Measurements from ENCODE around the gene FKBP1A. TPM values are rescaled to one million over a fixed set of nuclear protein-coding genes. Genes with fewer than 3 reads are reported as not detected.

FKBP1A gene
- total RNA-seq, 2 experiments from 2014 or later: 247 to 252 TPM

DNA sequence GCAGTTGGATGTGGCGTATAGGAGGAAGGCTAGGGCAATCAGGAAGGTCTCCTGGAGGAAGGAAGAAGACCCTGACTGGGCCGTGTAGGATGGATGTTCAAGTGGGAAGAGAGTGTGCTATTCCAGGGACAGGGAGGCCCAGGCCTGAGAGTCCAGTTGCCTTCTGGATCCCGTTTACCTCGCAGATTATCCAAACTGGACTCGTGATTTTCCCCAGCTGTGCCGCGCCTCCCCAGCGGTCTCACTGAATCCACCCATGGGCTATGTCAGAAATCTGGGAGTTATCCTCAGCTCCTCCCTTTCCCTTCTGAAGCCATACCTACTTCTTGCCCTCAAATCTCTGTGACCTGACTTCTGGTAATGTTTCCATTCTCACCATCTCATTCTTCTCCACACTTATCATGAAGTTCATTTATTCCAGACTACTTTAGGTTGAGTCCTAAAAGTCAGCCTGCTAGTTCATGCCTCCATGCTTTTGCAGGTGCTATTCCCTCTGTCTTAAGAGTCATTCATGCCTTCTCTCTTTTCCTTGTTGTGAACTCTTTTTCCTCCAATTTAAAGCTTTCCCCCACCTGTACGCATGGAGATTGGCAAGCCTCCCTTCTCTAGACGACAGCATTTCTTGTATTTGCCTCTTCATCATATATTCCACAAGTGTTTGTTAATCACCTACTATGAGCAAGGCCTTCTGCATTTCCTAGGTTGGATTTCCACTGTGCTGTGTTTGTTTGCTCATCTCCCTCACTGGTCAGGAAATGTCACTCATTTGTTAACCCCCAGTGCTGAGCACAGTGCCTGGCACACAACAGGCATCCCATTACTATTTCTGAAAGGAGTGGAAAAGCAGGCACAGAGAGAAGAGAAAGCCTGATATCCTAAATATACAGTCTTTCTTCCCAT is 66.6 kb downstream of the FKBP1A start:
- Mint-ChIP-seq H3K27ac (no peak overlapping the region), H3K27me3 (no peaks in the 10 kb centered on the region), H3K4me1 (ENCODE audit: low read depth) (peaks cover 31% of the 10 kb centered on the region), H3K4me3 (no peak overlapping the region), H3K9me3 (no peaks in the 10 kb centered on the region), H3K36me3 (peaks cover 12% of the 10 kb centered on the region)
- intact Hi-C loops (cut with micrococcal nuclease): loop anchor here (5.0 kb wide), 2 partner anchors 301 to 331 kb away; partner anchors contain the start of gene SIRPG
- DNase-seq: peak; percentile 23
- CTCF ChIA-PET: interaction anchor here (0.7 to 1.7 kb wide), 6 partner anchors 14 to 111 kb away, joined by 3 to 10 read pairs (median 6); partner anchors contain the start of gene FKBP1A
- POLR2A ChIA-PET: interaction anchor here (0.6 to 2.6 kb wide), 8 partner anchors 31 to 140 kb away, joined by 3 to 27 read pairs (median 4); partner anchors contain the start of gene NSFL1C

DNA sequence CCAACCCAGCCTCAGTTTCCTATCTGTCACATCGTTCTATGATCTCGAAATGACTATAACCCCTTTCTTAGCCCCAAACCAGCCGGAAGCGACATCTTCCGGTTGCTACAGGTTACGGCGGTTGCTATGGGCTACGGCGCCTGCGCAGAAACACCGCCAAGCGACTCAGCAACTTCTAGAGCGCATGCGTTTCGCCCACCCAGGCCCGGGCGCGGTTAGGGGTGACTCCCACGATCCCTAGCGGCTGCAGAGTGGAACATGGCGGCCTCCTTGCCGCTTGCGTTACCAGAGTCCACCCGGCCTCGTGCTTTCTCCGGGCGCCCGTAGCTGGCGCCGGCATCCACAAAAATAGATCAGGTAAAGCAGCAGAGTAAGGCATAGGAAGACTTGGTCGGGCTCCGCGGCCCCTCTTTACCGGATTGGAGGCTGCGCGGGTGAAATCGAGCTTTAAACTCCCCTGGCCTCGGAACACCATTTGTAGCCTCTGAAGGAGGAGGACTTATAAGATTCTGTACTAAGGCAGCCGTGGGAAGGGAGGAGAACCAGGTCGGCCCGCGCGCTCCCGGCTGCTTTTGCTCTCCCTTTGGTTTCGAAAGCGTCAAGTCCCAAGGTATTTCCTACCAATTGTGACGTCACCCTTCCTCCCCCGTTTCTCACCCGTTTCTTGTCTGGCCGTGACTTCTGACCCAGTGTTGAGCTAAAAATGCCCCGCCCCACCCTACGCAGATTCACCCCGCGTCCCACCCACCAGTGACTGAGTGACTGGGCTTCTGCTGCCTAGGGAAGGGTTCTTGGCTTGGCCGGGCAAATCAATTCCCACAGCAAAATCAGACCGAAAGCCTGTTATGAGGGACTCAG is 67.5 kb downstream of the FKBP1A start:
- H3K27me3 Mint-ChIP-seq: no peaks in the 10 kb centered on the region
- ChIA-PET CTCF (interaction anchor here (0.7 to 1.7 kb wide), 7 partner anchors 12 to 113 kb away, joined by 3 to 10 read pairs (median 5); partner anchors contain the start of gene FKBP1A), POLR2A (interaction anchor here (0.6 to 2.6 kb wide), 10 partner anchors 32 to 141 kb away, joined by 3 to 27 read pairs (median 3); partner anchors contain the start of gene NSFL1C)
- H3K4me1 Mint-ChIP-seq (ENCODE audit: low read depth): peaks cover 23% of the 10 kb centered on the region
- H3K27ac Mint-ChIP-seq: no peak overlapping the region
- no peaks in the 10 kb centered on the region for H3K9me3 Mint-ChIP-seq
- peaks cover 7% of the 10 kb centered on the region for H3K36me3 Mint-ChIP-seq
- intact Hi-C loops (cut with micrococcal nuclease): loop anchor here (1.0 to 5.0 kb wide), 8 partner anchors 33 to 332 kb away; partner anchors contain the start of genes FKBP1A, NSFL1C and SIRPG
- H3K4me3 Mint-ChIP-seq: no peak overlapping the region
- peak; percentile 99 for DNase-seq

DNA sequence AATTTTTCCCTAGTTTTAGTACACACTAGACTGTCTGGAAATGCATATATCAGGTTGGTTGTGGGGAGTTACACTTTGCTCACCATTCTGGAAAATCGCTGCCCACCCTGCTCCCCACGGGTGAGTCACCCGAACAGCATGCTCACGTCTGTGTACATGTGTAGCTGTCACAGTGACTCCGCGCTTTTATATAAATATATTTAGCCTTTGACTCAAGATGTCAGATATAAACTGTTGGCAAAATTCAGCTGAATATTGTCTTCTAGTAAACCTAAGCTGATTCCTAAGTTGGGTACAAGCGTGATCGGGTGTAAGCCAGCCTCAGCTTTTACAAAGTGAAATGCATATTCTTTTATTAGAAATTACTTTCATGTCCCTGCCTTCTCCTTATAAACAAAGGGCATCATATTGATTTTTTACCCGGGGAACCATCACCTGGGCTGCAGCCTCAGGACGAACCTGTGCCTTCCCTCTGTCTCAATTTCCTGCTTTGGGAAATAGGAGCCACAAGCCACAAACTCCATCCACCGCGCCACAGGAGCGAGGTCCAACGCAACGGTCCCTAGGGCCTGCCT is 68.2 kb downstream of the FKBP1A start:
- ChIA-PET CTCF (interaction anchor here (0.8 to 1.7 kb wide), 5 partner anchors 12 to 142 kb away, joined by 3 to 10 read pairs (median 5); partner anchors contain the start of gene NSFL1C), POLR2A (interaction anchor here (1.1 to 2.6 kb wide), 5 partner anchors 38 to 142 kb away, joined by 3 to 27 read pairs (median 7); partner anchors contain the start of gene NSFL1C)
- intact Hi-C loops (cut with micrococcal nuclease): loop anchor here (1.0 to 5.0 kb wide), 8 partner anchors 34 to 333 kb away; partner anchors contain the start of genes FKBP1A, NSFL1C and SIRPG
- peaks cover 5% of the 10 kb centered on the region for H3K36me3 Mint-ChIP-seq
- H3K4me1 Mint-ChIP-seq (ENCODE audit: low read depth): peaks cover 16% of the 10 kb centered on the region
- H3K27ac Mint-ChIP-seq: no peak overlapping the region
- H3K27me3 Mint-ChIP-seq: no peaks in the 10 kb centered on the region
- DNase-seq: peak; percentile 43
- no peak overlapping the region for H3K4me3 Mint-ChIP-seq
- no peaks in the 10 kb centered on the region for H3K9me3 Mint-ChIP-seq

DNA sequence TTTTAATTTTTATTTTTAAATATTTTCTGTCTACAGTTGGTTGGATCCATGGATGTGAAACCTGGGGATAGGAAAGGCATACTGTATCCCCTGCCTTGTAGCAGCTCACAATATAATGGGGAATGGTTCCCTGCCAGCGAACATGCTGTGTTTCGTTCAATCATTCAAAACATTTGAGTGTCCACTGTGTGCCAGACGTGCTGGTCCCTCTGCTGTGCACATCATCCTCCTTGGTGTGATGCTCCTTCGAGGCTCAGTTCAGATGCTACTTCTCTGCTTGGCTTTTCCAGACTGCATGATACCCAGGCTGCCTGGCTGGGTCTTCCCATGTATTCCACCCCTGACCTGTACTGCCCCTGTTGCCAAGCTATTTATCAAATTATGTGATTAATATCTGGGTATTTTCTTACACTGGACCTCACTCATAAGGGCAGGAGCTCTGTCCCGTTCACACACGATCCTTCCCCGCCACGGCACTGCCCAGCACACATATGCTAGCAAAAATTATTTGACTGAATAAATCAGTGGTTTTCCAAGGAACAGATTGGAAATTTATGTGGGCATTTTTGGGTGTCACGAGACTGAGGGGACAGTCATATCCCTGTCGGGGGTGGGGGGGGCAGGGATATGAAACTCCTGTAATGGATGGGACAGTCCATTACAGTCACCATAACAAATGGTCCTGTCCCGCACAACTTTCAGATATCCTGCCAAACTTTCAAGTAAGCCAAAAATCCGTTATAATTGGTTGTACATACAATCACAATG is 68.8 kb downstream of the FKBP1A start:
- ChIA-PET POLR2A (interaction anchor here (1.2 kb wide), 1 partner anchor 142 kb away, joined by 3 read pairs; the partner anchor contains the start of gene NSFL1C), CTCF (interaction anchor here (0.8 to 2.1 kb wide), 5 partner anchors 11 to 143 kb away, joined by 3 to 15 read pairs (median 5); partner anchors contain the start of gene NSFL1C)
- peak; percentile 7 for DNase-seq
- no peaks in the 10 kb centered on the region for H3K27me3 Mint-ChIP-seq
- H3K9me3 Mint-ChIP-seq: no peaks in the 10 kb centered on the region
- H3K4me1 Mint-ChIP-seq (ENCODE audit: low read depth): peaks cover 12% of the 10 kb centered on the region
- H3K27ac Mint-ChIP-seq: no peak overlapping the region
- H3K36me3 Mint-ChIP-seq: peaks cover 2% of the 10 kb centered on the region
- intact Hi-C loops (cut with micrococcal nuclease): no loop called here
- no peak overlapping the region for H3K4me3 Mint-ChIP-seq

DNA sequence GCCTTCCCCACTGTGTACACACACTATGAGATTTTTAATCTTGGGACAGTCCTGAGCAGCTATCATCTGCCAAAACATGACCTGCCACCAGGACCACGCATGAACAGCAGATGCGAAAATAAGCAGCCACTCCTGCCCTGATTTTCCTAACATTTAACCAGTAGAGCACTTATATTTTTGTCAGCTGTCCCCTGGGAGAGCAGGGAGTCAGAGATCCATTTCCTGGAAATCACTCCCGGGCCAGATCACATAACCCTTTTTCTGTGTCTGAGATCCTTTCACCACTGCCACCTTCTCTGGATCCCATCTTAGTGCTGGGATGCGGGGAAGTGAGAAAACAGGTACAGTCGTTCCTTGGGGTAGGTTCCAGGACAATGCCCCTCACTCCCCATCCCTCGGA is 69.6 kb downstream of the FKBP1A start:
- Mint-ChIP-seq H3K9me3 (no peaks in the 10 kb centered on the region), H3K36me3 (peaks cover 2% of the 10 kb centered on the region), H3K27ac (peak overlapping the region; percentile 25), H3K4me3 (no peak overlapping the region), H3K27me3 (no peaks in the 10 kb centered on the region), H3K4me1 (ENCODE audit: low read depth) (peaks cover 6% of the 10 kb centered on the region)
- ChIA-PET CTCF (interaction anchor here (1.7 to 2.1 kb wide), 3 partner anchors 10 to 144 kb away, joined by 6 to 15 read pairs (median 8); partner anchors contain the start of gene NSFL1C), POLR2A (no interaction called here)
- intact Hi-C loops (cut with micrococcal nuclease): no loop called here
- no peak for DNase-seq

DNA sequence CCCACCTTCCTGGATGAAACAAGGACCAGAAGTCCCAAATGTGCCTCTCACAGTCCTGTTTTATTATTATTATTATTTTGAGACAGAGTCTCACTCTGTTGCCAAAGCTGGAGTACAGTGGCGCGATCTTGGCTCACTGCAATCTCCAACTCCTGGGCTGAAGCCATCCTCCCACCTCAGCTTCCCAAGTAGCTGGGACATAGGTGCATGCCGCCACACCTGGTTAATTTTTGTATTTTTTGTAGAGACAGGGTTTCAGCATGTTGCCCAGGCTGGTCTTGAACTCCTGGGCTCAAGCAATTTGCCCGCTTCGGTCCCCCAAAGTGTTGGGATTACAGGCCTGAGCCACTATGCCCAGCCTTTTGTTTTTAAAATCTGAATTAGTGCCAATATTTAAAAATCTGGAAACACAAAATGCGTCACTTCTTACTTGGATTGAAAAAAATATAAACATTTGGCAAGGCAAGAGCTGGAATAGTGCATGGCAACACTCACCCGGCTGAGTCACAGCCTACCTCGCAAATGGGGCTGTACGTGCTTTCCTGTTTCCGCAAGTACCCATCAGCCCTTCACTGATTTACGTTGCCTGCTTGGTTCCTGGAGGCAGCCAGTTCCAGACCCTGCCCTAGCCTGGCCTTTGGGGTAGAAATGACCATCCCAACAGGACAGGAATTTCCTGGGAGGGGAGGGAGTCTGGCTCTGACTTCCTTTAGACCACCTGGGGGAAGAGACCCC is 70.2 kb downstream of the FKBP1A start:
- Mint-ChIP-seq H3K27me3 (no peaks in the 10 kb centered on the region), H3K9me3 (no peaks in the 10 kb centered on the region), H3K27ac (no peak overlapping the region), H3K36me3 (peaks cover under 1% of the 10 kb centered on the region), H3K4me1 (ENCODE audit: low read depth) (peaks cover 10% of the 10 kb centered on the region), H3K4me3 (no peak overlapping the region)
- ChIA-PET CTCF (interaction anchor here (0.6 to 2.1 kb wide), 7 partner anchors 10 to 354 kb away, joined by 3 to 15 read pairs (median 3); no protein-coding TSS in a partner anchor), POLR2A (no interaction called here)
- intact Hi-C loops (cut with micrococcal nuclease): no loop called here
- no peak for DNase-seq

DNA sequence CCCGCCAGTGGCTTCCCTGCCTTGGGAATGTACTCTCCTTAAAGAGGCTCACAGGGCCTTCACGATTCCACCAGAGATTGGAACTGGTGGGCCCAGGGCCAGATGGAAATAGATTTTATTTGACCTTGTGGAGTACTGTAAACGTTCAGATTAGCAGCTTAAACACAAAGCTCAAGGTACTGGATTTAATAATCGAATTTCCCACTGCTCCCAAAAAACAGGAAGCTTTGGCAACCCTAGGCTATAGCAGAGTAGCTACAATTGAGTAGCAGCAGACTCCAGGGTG is 71.3 kb downstream of the FKBP1A start:
- Mint-ChIP-seq H3K27ac (no peak overlapping the region), H3K27me3 (no peaks in the 10 kb centered on the region), H3K4me3 (no peak overlapping the region), H3K9me3 (no peaks in the 10 kb centered on the region), H3K36me3 (no peaks in the 10 kb centered on the region), H3K4me1 (ENCODE audit: low read depth) (peaks cover 13% of the 10 kb centered on the region)
- DNase-seq: no peak
- intact Hi-C loops (cut with micrococcal nuclease): no loop called here
- ChIA-PET POLR2A (no interaction called here), CTCF (interaction anchor here (1.0 to 1.7 kb wide), 5 partner anchors 11 to 145 kb away, joined by 3 to 6 read pairs (median 5); partner anchors contain the start of gene NSFL1C)

DNA sequence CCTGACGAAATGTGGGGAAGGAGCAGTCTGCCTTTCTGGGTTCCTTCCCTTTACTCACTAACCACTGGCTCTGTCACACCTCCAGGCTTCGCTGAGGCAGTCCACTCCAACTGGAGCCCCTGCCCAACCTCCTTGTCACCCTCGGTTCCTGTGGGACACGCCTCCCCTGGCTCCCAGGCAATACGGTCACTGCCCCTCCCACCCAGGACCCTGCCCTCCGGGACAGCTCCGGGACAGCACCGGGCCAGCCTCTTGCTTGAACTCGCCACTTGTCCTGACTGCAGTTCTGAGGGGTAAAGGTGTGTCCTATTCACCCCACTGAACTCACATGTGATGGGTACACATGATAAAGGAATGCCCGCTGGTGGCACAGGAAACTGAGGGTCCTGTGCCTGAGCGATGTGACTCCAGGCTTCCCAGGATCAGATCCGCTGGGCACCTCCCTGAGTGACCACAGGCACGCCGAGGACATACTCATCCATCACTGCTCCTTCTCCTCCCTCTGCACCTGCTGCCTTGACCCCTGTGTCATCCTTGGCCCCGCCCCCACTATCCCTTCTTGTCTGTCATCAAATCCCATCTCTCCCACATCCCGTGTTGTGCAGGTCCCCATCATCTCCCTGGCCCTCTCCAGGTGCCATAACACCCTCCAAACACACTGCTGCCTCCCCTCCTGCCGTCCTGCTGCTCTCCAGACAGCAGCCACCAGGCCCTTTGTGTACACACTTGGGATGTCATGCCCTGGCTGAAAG is 71.8 kb downstream of the FKBP1A start:
- H3K9me3 Mint-ChIP-seq: no peaks in the 10 kb centered on the region
- no peak for DNase-seq
- intact Hi-C loops (cut with micrococcal nuclease): no loop called here
- no peak overlapping the region for H3K27ac Mint-ChIP-seq
- no peaks in the 10 kb centered on the region for H3K36me3 Mint-ChIP-seq
- no peaks in the 10 kb centered on the region for H3K27me3 Mint-ChIP-seq
- ChIA-PET CTCF (interaction anchor here (1.0 kb wide), 1 partner anchor 145 kb away, joined by 6 read pairs; the partner anchor contains the start of gene NSFL1C), POLR2A (no interaction called here)
- H3K4me1 Mint-ChIP-seq (ENCODE audit: low read depth): peaks cover 13% of the 10 kb centered on the region
- H3K4me3 Mint-ChIP-seq: no peak overlapping the region

DNA sequence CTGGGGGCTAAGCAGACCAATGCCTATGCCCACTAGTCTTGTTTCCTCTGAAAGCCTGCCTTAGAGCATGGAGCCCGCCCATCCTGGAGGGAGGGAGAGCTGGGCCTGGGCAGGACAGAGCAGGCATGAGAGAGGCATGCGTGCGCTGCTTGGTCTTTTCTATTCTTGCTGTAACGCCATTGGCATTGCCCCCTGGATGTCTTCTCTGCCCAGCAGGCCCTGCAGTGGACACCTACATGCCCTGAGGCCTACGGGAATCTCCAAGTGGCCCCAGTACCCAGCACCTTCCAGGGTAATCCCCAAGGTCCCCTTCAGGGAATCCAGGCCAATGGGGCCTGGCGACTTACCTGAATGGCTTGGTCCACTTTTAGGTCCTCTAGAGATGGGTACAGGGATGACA is 72.8 kb downstream of the FKBP1A start:
- Mint-ChIP-seq H3K27ac (no peak overlapping the region), H3K36me3 (no peaks in the 10 kb centered on the region), H3K4me1 (ENCODE audit: low read depth) (peaks cover 13% of the 10 kb centered on the region), H3K4me3 (no peak overlapping the region), H3K27me3 (no peaks in the 10 kb centered on the region), H3K9me3 (no peaks in the 10 kb centered on the region)
- intact Hi-C loops (cut with micrococcal nuclease): no loop called here
- DNase-seq: no peak
- POLR2A ChIA-PET: no interaction called here
- CTCF ChIA-PET: interaction anchor here (5.7 kb wide), 1 partner anchor 117 kb away, joined by 59 read pairs; no protein-coding TSS in a partner anchor

DNA sequence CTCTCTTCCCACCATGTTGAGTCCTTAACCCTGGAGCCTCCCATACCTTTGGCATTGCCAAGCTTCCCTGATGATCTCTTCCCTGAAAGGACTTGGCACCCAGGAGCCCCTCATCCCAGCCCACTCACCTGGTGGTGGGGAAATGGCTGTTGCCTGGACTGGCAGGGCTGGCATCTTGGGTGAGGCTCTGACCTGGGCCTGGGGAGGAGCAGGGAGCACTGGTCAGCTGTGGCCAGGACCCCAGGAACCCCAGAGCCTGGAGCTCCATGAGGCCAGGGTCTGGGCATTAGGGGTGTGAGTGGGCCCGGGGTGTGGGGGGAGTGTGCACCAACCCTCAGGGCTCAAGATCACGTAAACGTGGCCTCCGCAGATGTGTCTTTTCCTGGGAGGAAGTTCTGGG is 73.4 kb downstream of the FKBP1A start:
- H3K4me3 Mint-ChIP-seq: no peak overlapping the region
- no peaks in the 10 kb centered on the region for H3K36me3 Mint-ChIP-seq
- intact Hi-C loops (cut with micrococcal nuclease): no loop called here
- no peak for DNase-seq
- ChIA-PET CTCF (interaction anchor here (5.7 kb wide), 1 partner anchor 118 kb away, joined by 59 read pairs; no protein-coding TSS in a partner anchor), POLR2A (no interaction called here)
- peaks cover 13% of the 10 kb centered on the region for H3K4me1 Mint-ChIP-seq (ENCODE audit: low read depth)
- H3K27me3 Mint-ChIP-seq: no peaks in the 10 kb centered on the region
- no peak overlapping the region for H3K27ac Mint-ChIP-seq
- no peaks in the 10 kb centered on the region for H3K9me3 Mint-ChIP-seq

All from activated CD4-positive, alpha-beta memory T cell treated with anti-CD3 and anti-CD28 coated beads for 36 hours (primary cell).